ENCODE data around the gene EXOC1. TPM values are rescaled to one million over a fixed set of nuclear protein-coding genes. Genes with fewer than 3 reads are reported as not detected.

EXOC1 gene
- total RNA-seq, 2 experiments from 2014 or later: 23.7 to 33.5 TPM

- POLR2A ChIA-PET: interaction anchor here (0.7 kb wide), 1 partner anchor 73 kb away, joined by 3 read pairs; no protein-coding TSS in a partner anchor
- no peak for DNase-seq (ENCODE audit: low spot score)
- no peaks in the 10 kb centered on the region for H3K4me1 ChIP-seq (ENCODE audit: insufficient read depth, low read length, poor library complexity, severe bottlenecking)
- intact Hi-C loops (cut with micrococcal nuclease; ENCODE audit: unreplicated experiment): no loop called here
- H3K4me3 ChIP-seq (ENCODE audit: low read depth, low read length, poor library complexity, severe bottlenecking): no peak within 1 kb of the TSS
- CTCF ChIA-PET (ENCODE audit: unreplicated experiment): no interaction called here
- TF ChIP-seq EZH2phosphoT487 (IDR thresholded peaks at IDR 0.05; ENCODE audit: borderline replicate concordance, low read depth, low read length): no peak
- no peak for TF ChIP-seq CTCF (conservative IDR thresholded peaks at IDR 0.05; ENCODE audit: low read length)
- no peak within 1 kb of the TSS for H3K27ac ChIP-seq (ENCODE audit: low read depth, low read length, poor library complexity, severe bottlenecking)
- H2AFZ ChIP-seq (ENCODE audit: low read length): no peak within 1 kb of the TSS
- H3K79me2 ChIP-seq (ENCODE audit: insufficient read depth, low read depth, low read length): no peaks in the 10 kb centered on the region
- H4K20me1 ChIP-seq (ENCODE audit: insufficient read depth, low read length): no peaks in the 10 kb centered on the region
- no peak within 1 kb of the TSS for H3K4me2 ChIP-seq (ENCODE audit: low read length)
- no peaks in the 10 kb centered on the region for H3K9me3 ChIP-seq (ENCODE audit: low read length)
- BruUV-seq (replicated peaks): no TSS peak
- no peaks in the 10 kb centered on the region for H3K36me3 ChIP-seq (ENCODE audit: insufficient read depth, low read length)
- H3K9me2 ChIP-seq (ENCODE audit: insufficient read depth, low read length): no peaks in the 10 kb centered on the region
These were observed 33.8 kb upstream of the EXOC1 start, which contains the start of gene EXOC1L for GRCh38 chr4:55819634-55820033. Gene EXOC1L, plus strand, starts transcription at chr4:55819790. Its CDS starts 237 bp downstream, at chr4:55820027.

- intact Hi-C loops (cut with micrococcal nuclease; ENCODE audit: unreplicated experiment): no loop called here
- H2AFZ ChIP-seq (ENCODE audit: low read length): no peak overlapping the region
- no peaks in the 10 kb centered on the region for H4K20me1 ChIP-seq (ENCODE audit: insufficient read depth, low read length)
- no peak overlapping the region for H3K27ac ChIP-seq (ENCODE audit: low read depth, low read length, poor library complexity, severe bottlenecking)
- no peaks in the 10 kb centered on the region for H3K36me3 ChIP-seq (ENCODE audit: insufficient read depth, low read length)
- CTCF ChIA-PET (ENCODE audit: unreplicated experiment): no interaction called here
- TF ChIP-seq CTCF (conservative IDR thresholded peaks at IDR 0.05; ENCODE audit: low read length) (no peak), EZH2phosphoT487 (IDR thresholded peaks at IDR 0.05; ENCODE audit: borderline replicate concordance, low read depth, low read length) (no peak)
- H3K79me2 ChIP-seq (ENCODE audit: insufficient read depth, low read depth, low read length): no peaks in the 10 kb centered on the region
- DNase-seq (ENCODE audit: low spot score): no peak
- BruUV-seq (replicated peaks): no TSS peak
- no peaks in the 10 kb centered on the region for H3K9me3 ChIP-seq (ENCODE audit: low read length)
- H3K4me3 ChIP-seq (ENCODE audit: low read depth, low read length, poor library complexity, severe bottlenecking): no peak overlapping the region
- no peaks in the 10 kb centered on the region for H3K4me1 ChIP-seq (ENCODE audit: insufficient read depth, low read length, poor library complexity, severe bottlenecking)
- no peak overlapping the region for H3K4me2 ChIP-seq (ENCODE audit: low read length)
- no peaks in the 10 kb centered on the region for H3K9me2 ChIP-seq (ENCODE audit: insufficient read depth, low read length)
- POLR2A ChIA-PET: interaction anchor here (0.6 to 0.7 kb wide), 3 partner anchors 45 to 1260 kb away, joined by 3 read pairs; no protein-coding TSS in a partner anchor
These were observed 33.2 kb upstream of the EXOC1 start for GRCh38 chr4:55820279-55820678.

GRCh38 chr4:55822329-55822728, 31.1 kb upstream of the EXOC1 start:
- H4K20me1 ChIP-seq (ENCODE audit: insufficient read depth, low read length): no peaks in the 10 kb centered on the region
- CTCF ChIA-PET (ENCODE audit: unreplicated experiment): no interaction called here

More at GRCh38 chr4:55822329-55822728, 31.1 kb upstream of the EXOC1 start:
- Histone ChIP-seq H3K4me3 (ENCODE audit: low read depth, low read length, poor library complexity, severe bottlenecking) (no peak overlapping the region), H2AFZ (ENCODE audit: low read length) (no peak overlapping the region), H3K36me3 (ENCODE audit: insufficient read depth, low read length) (no peaks in the 10 kb centered on the region), H3K4me1 (ENCODE audit: insufficient read depth, low read length, poor library complexity, severe bottlenecking) (no peaks in the 10 kb centered on the region), H3K79me2 (ENCODE audit: insufficient read depth, low read depth, low read length) (no peaks in the 10 kb centered on the region), H3K27ac (ENCODE audit: low read depth, low read length, poor library complexity, severe bottlenecking) (no peak overlapping the region), H3K4me2 (ENCODE audit: low read length) (no peak overlapping the region), H3K9me2 (ENCODE audit: insufficient read depth, low read length) (no peaks in the 10 kb centered on the region), H3K9me3 (ENCODE audit: low read length) (no peaks in the 10 kb centered on the region)
- POLR2A ChIA-PET: interaction anchor here (0.5 kb wide), 1 partner anchor 155 kb away, joined by 3 read pairs; no protein-coding TSS in a partner anchor
- intact Hi-C loops (cut with micrococcal nuclease; ENCODE audit: unreplicated experiment): no loop called here
- TF ChIP-seq CTCF (conservative IDR thresholded peaks at IDR 0.05; ENCODE audit: low read length): no peak
- TF ChIP-seq EZH2phosphoT487 (IDR thresholded peaks at IDR 0.05; ENCODE audit: borderline replicate concordance, low read depth, low read length): no peak
- no TSS peak for BruUV-seq (replicated peaks)
- DNase-seq (ENCODE audit: low spot score): no peak
